GM10847 (cell line): ENCODE measurements around the gene LIME1.

Source experiments
- POLR2A ChIP-seq: IDR thresholded peaks from 2 replicates; pipeline ENCODE4 v1.6.1; 2011; ENCODE audit not compliant: insufficient read length; ENCODE audit errors: extremely low read depth

The LIME1 gene

GRCh38 chr20:63714858-63715257 is 21.6 kb upstream of the LIME1 start:
- TF ChIP-seq POLR2A = no peak

- no peak for TF ChIP-seq POLR2A
Observed at GRCh38 chr20:63718996-63719395, 17.5 kb upstream of the LIME1 start.

- no peak for TF ChIP-seq POLR2A
Observed at GRCh38 chr20:63731410-63731809, 5.1 kb upstream of the LIME1 start.

GRCh38 chr20:63732118-63733095 is 4.1 kb upstream of the LIME1 start:
- no peak for TF ChIP-seq POLR2A

GRCh38 chr20:63733117-63733516 is 3.3 kb upstream of the LIME1 start:
- TF ChIP-seq POLR2A = no peak

GRCh38 chr20:63733579-63734081 is 2.8 kb upstream of the LIME1 start:
- TF ChIP-seq POLR2A = no peak

- TF ChIP-seq POLR2A = no peak
Observed at GRCh38 chr20:63734111-63734945, 2.1 kb upstream of the LIME1 start.

GRCh38 chr20:63734946-63735858 is 1.3 kb upstream of the LIME1 start:
- no peak for TF ChIP-seq POLR2A

GRCh38 chr20:63736893-63737694 is 630 bp downstream of the LIME1 start:
- no peak for TF ChIP-seq POLR2A

GRCh38 chr20:63737695-63737944 is 1.2 kb downstream of the LIME1 start:
- TF ChIP-seq POLR2A = no peak

- peak; percentile 18 for TF ChIP-seq POLR2A
Observed at GRCh38 chr20:63737945-63738686, 1.7 kb downstream of the LIME1 start.

GRCh38 chr20:63738687-63739129 is 2.2 kb downstream of the LIME1 start:
- TF ChIP-seq POLR2A = no peak
